GM21367 (cell line): ENCODE results near the gene TPK1.
"Not testable (repeated sequence)": the region's sequence is repeated elsewhere in the genome, so short reads cannot be mapped to it uniquely, and the experiment has no call there.

Source experiments
- ATAC-seq: cut with Tn5 transposase; IDR thresholded peaks from one replicate; pipeline ENCODE4 v1.9.1; 2021; ENCODE audit not compliant: unreplicated experiment

TPK1 gene

GRCh38 chr7:144824360-144824759, 11.5 kb downstream of the TPK1 start:
- ATAC-seq, result no peak

DNA sequence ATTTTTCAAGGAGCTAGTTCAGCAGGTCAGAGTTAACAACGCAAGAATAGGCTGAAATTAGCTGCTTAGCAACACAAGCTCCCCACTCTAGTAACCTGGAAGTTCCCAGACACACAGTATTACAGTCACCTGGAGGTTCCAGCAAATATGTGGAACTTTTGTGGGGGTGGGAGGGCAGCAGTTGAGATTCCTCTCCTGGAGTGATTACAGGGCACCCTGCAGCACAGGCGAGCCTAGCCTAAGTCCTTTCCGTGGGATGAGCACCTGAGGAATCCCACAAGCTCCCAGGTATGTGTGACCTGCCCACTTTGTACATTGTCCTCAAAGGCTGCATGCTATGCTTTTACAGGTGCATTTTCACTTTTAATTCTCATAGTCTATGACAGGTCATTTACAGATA, 13.6 kb downstream of the TPK1 start:
- ATAC-seq, result no peak

- ATAC-seq, result peak; percentile 45
Measured at GRCh38 chr7:144821067-144821466, 14.8 kb downstream of the TPK1 start.

DNA sequence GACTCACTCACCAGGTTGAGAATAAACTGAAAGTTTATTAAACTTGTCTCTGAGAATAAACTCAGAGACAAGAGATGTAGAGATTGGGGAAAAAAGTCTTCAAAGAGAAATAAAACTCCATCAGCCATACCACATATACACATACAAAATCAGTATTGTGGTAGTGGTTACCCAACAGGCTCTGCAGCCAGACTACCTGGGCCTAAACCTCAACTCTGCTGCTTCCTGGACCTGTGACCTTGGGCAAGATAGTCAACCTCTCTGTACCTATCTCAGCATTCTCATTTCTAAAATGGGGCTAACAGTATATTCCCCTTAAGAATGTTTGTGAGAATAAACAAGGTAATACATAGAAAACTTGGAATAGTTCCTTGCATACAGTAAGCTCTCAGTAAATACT, 15.3 kb downstream of the TPK1 start:
- ATAC-seq, result no peak

DNA sequence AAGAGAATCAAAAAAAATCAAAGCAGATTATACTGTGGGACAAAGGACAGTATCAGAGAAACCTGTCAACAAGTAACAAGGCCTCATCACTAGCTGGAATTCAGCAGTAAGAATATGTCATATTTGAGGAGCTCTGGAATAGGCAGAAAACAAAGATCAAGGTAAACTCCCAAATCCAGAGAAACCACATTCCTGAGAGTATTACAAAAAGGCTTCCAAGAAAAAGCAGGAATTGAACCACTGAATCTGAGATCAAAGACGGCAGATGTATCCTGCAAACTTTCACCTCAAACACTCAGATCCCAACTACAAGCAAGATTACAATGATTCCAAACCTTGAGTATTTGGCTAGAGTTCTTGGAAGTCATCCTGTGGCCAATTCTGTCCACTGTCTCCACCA, 16.3 kb downstream of the TPK1 start:
- no peak for ATAC-seq

DNA sequence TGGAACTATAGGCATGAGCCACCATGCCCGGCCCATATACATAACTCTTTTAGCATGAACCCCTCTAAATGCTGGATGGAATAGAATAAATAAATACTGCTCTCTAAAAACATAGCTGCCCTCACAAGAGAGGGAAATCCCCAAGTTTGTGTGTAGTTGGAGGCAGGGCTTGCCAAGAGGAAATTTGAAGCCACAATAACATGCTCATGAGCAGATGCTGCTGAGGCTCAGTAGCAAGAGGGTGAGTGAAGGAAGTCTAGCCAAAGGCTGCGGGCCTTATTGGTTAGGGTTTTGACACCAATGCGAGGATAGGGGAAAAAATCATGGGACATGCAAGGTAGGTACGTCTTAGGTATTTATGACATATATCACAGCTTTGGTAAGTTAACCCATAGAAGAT, 17.3 kb downstream of the TPK1 start:
- peak; percentile 74 for ATAC-seq

DNA sequence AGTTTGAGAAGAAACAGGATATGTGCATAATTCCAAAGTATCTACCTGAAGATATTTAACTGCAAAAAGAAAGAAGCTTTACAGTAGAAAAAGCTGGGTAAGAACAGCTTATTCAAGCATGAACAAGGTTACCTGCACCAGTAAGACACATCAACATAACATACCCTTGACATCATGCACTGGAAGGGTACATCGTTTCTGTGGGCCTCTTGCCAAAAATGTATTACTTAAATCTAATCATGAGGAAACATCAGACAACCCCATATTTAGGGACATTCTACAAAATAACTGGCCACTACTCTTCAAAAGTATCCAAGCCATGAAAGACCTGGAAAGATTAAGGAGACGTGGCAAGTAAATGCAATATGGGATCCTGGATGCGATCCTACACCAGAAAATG, 18.9 kb downstream of the TPK1 start:
- no peak for ATAC-seq

DNA sequence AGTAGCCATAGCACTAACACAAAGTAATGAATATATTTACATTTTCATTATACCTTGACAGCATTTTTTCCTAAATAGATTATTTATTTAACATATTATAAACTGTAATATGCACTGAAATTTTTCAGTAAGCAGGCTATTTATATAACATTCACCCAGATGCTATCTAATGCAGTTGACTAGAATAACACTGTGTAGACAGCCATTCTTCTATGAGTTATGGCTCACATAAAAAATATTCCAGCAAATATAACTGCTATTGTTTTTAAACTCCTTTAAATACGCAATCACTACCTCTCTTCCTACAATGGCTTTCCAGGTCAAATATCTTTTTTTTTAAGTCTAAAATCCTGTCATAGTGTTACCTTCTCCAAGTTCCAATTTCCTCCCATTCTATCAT, 21.6 kb downstream of the TPK1 start:
- ATAC-seq, result no peak

DNA sequence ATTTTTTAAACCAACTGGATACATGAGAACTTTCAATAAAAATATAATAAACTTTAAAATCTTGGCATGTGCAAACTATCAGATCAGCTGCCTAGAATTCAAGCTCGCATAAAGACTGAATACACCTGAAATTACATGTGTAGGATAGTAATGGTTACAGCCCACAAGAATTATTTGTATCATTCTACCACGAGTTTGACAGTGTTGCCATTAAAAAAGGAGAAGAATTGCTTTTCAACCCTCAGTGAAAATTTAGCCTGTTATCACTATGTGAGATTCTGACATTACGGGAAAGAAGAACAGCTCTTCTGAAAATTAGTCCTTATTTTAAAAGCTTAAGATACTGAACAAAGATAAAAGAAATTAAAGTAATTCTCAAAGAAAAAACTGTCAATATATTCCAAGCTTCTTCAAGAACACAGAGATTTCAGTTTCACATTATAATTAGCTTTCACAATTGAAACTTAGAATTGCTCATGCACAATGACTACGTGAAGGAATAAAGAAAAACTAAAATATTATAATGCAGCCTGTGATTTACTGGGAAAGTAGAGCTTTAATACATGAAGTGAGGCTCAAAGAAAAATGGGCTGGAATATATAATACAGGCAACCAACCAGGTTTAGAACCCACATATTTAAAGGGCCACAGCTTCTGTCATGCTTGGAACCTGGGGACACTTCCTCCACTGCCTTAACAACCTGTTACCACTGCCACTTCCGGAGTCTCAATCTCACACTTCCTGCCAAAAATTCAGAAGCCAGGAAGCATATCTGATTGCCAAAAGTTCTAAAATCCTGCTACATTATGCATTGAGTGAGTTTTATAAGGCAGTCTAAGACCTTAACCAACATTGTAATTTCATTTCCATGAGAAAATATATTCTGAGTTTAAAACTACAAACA, 23.2 kb downstream of the TPK1 start:
- ATAC-seq, result peak; percentile 97

DNA sequence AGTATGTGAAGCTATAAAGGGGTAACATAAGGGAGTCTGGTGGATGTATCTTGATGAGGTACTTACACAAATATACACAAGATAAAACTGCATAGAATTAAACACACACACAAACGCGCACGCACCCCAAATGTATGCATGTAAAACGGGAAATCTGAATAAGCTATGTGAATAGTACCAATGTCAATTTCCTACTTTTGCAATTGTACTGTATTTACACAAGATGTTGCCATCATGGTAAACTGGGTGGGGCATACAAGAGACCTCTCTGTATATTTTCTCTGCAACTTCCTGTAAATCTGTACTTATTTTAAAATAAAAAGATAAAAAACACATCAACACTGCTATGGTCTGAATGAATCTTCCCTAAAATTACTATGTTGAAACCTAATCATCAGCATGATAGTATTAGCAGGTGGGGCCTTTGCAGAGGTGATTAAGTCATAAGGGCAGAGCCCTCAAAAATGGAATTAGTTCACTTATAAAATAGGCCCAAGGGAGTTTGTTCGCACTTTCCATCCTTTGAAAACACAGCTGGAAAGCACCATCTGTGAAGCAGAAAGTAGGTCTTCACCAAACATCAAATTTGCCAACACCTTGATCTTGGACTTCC, 30.1 kb downstream of the TPK1 start:
- ATAC-seq, result no peak

- not testable (repeated sequence) for ATAC-seq
Measured at GRCh38 chr7:144800678-144801436, 35.0 kb downstream of the TPK1 start.

DNA sequence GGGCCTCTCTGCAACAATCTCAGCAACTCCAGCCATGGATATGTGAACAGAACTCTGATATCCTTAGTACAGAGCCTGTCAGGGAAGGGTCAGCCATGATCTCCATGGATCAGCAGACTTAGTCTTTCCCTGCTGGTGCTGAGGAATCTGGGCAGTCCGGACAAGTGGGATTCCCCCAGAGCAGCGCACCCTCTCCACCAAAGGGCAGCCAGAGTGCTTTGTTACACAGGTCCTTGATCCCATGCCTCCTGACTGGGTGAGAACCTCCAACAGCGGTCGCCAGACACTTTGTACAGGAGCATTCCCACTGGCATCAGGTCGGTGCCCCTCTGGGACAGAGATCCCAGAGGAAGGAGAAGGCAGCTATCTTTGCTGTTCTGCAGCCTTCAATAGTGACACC, 38.9 kb downstream of the TPK1 start:
- no peak for ATAC-seq

GRCh38 chr7:144792050-144792449, 43.8 kb downstream of the TPK1 start:
- no peak for ATAC-seq

- no peak for ATAC-seq
Measured at GRCh38 chr7:144791488-144791887, 44.4 kb downstream of the TPK1 start.

DNA sequence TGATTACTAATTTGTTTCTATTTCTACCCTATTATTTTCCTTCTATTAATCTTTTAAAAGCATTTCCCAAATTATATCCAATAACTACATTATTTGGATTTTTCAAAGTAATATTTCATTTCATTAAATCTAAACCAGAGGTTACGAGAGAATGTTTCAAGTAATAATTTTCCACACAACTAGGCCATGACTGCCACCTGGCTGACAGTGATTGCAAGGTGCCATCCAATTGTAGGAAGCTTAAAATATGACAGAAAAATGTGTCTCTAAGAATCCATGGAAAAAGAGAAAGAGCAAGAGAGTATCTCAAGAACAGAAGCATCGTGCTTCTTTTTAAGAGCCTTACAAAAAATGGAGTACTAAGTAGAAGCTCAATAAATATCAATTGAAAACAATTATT, 48.7 kb downstream of the TPK1 start:
- no peak for ATAC-seq

GRCh38 chr7:144786522-144786921, 49.3 kb downstream of the TPK1 start:
- ATAC-seq, result peak; percentile 75

GRCh38 chr7:144786079-144786478, 49.8 kb downstream of the TPK1 start:
- ATAC-seq, result no peak

- no peak for ATAC-seq
Measured at GRCh38 chr7:144785521-144785920, 50.3 kb downstream of the TPK1 start.

DNA sequence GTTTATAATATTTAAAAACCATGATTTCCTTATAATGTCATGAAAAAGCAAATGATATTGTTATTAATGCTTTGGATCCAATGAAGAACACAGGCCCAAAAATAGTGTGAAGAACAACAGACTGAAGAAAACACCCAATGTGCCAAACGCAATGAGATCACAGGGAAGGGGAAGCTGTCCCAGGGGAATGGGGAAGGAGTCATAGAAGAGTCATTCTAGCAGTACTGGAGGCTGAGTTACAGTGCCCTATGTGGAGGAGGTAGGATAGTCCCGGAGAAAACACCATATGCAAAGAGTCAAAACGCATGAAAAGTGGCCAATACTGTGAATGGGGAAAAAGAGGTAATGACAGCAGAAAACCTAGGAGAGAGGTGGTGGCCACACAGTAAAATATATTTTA, 50.9 kb downstream of the TPK1 start:
- ATAC-seq, result no peak

DNA sequence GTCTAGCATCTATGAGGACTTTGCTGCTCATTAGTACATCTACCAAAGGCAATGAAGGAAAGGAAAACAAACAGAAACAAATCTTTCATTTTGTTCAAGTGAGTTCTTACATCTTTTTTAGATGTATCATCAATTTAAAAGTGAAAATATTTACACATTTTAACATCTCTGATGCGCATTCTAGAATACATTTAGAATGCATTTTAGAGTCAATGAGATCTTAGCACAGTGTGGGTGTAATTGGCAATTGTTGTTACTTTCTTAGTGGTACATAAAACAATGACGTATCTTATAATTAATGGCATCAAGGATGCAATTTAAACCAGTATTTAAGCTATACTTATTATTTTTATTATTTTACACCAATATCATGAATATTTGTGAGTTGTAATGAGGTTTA, 51.4 kb downstream of the TPK1 start:
- no peak for ATAC-seq

GRCh38 chr7:144782883-144783282, 53.0 kb downstream of the TPK1 start:
- no peak for ATAC-seq

- no peak for ATAC-seq
Measured at GRCh38 chr7:144780071-144780608, 55.7 kb downstream of the TPK1 start.
